Measurements from ENCODE around the gene SLC25A21.
A peak's percentile ranks its signal among the peaks of the same experiment; 100 is the strongest.

The SLC25A21 gene

DNA sequence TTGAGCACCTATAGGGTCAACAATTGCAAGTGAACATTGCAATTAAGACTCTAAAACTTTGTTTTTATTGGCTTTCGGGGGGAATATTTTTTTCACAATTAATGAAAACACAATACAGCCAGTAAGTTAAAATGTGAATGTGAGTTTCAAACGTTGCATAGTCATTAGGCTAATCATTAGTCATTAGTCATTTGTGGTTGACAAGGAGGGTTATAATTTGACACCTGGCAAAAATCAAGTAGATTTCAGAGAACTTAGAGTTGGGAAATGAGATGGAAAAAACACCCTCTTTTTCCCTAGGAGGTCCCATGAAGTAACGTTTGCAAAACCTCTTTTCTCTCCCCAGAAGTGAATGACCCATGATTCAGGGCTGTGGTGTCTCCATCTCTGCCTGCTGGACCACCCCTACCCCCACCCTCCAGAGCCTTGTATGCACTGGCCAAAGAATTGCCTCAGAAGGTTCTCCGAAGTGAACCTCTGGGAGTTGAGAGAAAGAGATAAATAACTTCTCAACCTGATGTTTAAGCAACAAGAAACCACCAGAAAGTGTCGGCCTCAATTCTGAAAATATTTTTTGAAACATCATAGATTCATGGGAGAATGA, 314.5 kb downstream of the SLC25A21 start:
- no peak for DNase-seq

DNA sequence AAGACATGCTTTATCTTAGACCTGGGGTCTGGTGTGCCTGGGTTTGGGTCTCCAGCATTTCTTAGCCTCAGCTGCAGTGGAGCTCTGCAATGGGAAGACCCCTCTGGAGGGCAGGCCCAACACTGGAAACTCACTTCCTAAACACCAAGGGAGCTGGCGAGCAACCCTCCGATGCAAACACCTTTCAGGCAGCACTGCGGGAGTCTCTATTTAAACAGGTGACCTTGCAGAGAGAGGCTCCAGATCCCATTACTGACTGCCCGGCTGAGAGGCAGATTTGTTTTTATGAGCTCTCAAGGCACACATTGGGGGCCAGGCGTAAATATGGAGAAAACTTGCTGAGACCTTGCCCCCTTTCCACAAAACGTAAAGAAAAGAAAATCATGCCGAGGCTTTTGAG, 315.3 kb downstream of the SLC25A21 start:
- no peak for DNase-seq

DNA sequence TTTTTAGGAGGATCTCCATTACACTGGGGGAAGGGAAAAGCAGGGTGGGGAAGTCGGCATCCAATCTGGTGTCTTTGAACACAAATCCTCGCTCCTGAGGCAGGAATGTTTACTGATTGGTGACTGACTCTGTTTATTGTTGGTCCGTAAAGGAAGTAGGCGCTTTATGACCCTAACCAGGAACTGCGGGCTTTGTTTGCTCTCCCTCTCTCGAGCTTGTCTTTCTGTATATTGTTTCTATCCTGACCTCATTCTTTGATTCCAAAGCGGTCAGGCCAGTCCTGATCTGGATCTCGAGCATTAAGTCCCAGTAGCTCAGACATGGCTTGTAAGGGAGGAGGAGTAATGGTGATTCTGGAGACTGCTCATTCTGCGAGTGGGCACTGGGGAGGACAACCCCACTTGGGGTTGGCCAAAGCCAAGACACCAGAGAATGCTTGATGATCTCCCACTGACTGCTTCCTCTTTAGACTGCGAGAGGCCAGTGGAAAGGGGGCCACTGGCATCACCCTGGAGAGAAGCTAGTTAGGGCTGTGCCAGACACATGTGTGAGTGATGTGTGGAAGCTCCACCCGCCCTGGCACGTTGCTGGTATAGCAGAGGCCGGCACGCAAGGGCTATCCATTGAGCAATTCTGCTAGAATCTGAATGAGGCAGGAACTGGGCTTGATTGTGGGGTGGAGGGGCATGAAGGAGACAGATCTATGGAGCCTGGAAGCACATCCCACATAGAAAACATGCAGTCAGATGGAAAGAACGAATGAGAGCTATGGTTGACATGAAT, 316.1 kb downstream of the SLC25A21 start:
- DNase-seq, result no peak

DNA sequence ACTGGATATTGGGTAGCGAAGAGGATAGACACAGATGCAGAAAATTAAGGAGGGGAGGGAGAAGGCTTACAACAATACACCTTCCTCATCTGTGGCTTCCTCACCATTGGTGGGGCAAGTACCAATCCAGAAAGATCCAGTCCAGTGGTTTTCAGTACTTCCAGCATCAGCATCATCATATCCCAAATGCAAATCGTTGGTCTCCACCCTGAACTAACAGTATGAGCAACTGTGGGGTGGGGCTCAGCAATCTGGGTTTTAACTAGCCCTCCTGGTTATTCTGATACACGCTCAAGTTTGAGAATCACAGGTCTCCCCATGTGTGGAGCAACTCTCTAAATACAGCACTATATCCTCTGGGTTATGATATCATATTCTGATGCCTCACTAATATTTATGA, 317.0 kb downstream of the SLC25A21 start:
- no peak for DNase-seq

DNA sequence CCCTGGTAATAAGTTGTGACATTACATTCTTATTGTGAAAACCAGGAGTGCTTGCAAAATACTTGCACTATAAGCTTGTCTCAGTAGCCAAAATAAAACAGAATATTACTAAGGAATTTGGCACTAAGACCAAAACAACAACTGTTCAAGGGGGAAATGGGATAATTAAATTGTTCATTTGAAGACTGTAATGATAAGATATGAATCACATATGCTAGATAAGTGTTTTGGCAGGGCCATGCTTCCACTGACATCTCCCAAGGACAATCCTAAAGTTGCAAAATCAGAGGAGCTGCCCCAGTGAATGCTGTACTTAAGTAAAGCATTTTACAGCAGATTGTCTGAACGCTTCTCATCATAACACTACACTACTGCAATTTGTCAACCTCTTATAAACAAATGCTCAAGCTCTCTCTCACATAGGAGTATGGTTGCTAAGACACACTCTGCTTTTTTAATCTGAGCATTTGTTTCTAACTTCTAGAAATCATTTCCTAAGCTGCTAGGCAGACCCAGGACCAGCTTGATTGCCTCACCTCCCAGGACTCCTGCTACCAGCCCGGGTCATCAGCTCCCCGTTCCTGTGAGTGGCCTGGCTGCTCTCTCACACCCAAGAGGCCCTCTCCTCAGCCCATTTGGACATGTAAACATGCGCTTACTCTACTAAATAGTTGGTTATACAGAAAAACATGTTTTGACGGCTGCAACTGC, 319.3 kb downstream of the SLC25A21 start:
- no peak for DNase-seq

DNA sequence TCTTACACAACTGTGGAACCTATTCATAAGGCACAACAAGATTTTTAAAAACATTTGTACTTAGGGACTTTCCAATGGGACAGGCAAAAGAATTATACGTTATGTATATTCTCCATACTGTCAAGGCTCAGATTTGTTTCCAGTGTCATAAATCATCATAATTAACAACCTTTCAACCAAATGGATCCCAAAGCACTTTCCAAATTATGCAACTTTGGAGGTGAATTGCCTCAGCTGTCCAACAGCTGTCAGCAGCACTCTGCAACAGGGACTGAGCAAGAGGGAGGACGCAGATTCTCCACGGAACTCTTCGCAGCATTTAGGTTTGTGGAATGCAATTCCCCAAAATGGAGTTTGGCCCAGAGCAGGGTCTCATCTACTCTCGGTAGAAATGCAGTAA, 324.2 kb downstream of the SLC25A21 start:
- DNase-seq, result no peak

DNA sequence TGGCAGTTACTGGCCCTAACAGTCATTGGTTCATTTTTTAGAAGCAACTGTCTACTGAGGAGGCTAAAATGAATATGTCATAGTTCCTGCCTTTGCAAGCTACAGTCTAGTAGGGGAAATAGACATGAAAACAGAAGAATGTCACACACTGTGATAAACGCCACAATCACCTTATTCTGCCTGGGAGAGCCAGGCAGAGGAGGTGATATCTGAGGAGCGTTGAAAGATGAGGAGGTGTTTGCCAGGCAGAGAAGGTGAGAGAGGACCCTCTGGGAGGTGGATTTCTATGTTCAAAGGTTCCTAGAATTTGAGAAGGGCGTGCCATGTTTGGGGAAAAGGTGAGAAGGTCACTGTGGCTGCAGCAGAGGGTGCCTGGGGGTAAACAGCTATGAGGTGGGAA, 325.0 kb downstream of the SLC25A21 start:
- DNase-seq, result peak; percentile 29

DNA sequence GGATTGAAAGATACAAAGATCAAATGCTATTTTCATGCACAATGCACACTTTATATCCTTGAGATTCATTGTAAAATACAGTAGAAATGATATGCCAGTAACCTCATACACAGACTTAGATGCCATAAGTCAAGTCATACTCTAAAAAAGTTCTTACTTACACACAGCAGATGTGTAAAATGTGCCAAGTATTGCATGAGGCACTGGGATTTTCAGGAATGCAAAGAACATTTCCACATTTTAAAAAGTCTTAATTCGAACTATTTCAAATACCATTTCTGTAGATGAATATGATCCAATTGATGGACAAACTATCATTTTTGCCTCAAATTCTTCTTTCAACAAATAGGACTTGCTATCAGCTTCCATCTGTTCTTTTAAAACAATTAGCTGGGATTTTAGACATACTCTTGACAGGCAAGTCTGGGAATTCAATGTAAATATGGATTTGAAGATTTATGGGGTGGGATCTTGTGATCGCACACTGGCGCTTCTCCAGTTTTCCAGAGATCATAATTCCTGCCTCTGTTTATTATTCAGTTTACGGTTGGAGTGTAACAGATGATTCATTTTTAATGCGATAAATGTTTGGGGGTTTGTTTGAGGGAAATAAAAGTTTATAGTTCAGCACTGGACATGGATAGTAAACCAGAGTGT, 326.9 kb downstream of the SLC25A21 start:
- peak; percentile 18 for DNase-seq

DNA sequence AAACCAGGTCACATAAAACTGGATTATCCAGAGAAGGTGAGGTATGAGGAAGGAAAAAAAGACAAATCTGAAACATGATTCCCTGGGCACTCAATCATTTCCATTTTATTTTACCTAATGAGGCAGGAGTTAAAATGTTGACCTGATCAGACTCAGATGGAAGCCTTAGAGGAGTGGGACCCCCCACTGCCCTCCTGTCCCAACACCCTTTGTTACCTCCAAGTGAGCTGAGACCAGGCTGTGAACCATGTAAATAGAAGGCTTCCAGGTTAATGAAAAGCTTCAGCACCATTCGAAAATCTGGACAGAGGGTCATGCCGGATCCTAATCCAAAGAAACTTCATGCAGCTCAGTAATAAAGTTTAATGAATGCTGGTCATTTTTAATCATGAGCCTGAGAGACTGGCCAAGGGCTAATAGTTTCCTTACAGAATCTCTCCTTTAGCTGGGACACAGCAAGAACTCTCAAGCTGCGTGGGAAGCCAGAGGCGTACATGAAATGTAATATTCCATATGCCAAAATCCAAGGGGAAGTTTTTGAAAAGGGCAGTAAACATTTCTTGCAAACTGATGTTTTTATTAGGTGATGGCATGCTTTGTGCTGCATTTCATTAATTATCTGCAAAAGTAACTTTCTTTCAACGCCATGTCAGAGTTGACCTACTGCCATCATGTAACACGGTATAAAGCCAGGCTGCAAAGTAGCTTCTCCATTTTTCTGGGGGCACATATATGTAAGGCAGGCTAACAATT, 327.8 kb downstream of the SLC25A21 start:
- DNase-seq, result no peak

DNA sequence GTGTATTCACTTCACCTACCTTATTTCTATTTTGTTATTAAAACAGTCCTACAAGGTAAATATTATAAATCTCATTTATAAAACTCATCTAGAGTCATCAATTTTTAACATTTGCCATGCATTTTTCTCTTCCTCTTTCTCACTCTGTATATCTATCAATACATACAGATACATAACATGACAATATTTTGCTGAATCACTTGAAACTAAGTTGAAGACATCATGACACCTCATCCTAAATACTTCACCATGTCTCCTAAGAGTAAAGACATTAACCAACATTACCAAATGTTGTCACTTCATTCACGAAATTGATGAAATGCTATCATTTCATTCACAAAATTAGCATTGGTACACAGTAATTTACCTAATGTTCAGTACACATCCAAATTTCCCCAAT, 329.0 kb downstream of the SLC25A21 start:
- no peak for DNase-seq

DNA sequence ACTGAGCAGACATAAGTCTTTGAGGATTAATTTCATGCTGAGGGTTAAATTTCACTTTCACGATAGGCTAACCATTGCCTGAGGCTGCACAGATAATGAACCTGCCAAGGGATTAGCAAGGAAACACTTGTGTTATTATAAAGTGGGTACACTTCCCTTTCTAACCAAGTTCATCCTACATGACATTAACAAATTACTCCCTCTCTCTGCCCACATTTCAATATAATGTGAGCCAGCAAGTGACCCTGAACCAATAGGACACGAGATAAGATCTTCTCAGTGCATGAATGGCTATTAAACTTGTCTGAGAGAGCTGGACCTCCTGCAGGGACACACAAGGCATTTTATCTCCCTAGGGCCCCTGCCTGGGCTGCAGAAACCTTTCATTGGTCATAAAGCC, 337.3 kb downstream of the SLC25A21 start:
- no peak for DNase-seq

DNA sequence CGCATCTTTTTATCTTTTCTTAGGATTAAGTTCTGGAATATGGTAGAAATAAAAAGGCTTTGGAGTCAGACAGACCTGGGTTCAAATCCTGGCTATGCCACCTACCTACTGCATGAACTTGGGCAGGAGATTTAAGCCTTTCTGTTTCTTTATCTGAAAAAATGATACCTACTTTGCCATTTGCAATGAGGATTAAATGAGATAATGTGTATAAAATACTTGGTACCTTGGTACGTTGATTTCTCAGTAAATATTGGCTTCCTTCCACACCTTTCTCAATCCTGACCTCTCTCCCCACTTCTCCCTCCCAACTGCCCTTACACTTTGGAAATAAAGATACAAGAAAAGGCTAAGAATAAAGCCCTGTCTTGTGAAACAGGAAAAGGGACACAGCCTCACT, 338.1 kb downstream of the SLC25A21 start:
- DNase-seq, result no peak

DNA sequence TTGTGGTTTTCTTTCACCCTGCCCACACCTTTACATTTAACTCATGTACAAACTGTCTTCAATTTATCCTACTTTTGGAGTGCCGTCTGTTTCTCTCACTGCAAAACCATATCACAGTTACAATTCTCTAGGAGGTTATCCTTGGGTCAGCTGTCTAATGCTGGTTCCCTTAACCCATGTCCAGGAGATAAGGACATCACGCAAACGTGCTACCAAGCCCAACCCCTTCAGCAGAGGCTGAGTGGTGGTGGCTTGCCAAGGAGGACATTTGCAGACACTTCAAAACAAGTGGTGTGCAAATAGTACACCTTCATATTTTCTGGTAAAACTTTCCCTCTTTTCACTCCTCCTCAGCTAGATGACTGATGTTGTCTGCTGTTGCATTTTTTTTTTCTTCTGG, 342.9 kb downstream of the SLC25A21 start:
- DNase-seq, result no peak

DNA sequence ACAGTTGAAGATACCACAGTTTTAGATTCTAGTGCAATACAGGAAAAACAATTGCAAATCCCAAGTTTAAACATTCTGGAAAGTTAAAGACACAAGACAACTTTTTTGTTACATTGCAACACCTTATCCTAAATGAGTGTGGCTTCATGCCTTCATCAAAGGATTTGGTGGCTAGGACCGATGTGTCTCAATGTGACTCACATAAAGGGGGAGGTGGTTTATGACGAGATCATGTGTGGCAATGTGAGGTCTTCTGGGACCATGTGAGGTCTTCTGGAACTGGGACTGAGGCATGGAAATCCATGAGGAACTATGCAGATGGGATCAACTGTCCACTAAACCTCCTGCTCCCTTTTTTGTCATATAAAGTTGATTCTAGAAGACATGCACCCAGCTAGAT, 344.5 kb downstream of the SLC25A21 start:
- DNase-seq, result no peak

DNA sequence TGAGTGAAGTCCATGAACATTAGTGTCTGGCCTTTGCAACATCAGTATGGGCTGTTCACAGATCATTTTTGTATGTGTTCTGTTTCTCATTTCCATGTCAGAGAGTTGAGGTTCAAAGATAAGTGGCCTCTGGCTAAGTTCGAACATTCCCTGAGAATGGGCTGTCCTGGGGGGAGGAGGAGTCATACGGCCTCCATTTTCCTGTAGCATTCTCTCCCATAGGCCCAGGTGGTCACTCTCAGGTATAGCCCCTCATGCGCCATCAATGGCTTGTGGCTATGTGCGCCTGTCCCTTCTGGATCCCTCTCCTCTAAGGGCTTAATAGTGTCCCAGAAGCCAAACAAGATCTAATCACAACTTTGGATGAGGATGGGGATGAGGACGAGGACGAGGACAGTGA, 345.8 kb downstream of the SLC25A21 start:
- DNase-seq, result no peak

DNA sequence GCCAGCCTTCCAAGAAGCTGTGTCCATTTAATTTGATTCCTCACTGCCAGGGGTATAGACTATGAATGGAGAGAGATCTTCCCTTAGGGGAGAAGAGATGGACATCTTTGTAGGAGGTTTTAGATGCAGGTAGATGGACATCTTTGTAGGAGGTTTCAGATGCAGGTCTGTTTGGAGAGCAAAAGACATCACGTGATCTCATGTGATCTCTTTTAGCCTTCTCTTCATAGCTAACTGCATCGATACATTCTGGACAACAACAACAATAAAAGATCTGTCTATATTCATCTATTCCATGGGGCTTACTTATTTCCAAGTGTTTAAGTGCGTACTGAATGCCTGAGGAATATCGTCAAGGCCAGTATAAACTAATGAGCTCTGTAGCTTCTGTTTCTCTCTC, 347.6 kb downstream of the SLC25A21 start:
- no peak for DNase-seq

DNA sequence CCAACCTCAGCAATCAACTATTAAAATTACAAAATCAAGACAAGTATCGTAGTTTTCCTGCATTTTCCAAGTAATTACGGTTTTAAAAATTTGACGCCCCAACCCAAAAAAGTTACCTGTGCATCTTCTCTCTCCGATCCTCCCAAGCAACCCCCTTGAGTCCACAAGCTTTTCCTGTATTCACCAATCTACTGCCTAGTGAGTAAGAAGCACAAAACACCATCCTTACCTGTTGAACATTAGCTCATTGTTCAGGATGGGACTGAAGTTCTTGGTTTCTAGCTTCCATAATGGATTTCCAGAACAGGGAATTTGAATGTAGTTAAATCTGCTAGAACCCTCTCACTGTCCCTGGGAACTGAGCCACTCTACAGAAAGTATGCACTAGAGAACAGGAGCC, 348.8 kb downstream of the SLC25A21 start:
- DNase-seq, result no peak

DNA sequence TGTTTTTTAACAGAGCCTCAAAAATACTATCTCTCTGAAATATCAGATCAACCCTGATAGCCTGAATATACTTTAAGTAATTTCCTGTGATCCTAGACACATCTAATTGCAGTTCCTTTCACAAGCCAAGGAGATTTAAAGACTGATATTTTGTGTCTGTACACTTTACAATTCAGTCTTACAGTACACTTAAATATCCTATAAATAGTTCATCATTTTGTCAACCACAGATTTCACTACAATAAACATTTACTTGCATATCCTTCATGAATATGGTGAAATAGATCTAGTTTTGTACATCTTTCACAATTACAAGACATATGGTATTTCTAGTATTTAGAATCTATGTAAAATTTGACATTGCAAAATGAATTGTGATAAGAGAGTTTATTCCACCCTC, 349.7 kb downstream of the SLC25A21 start:
- DNase-seq, result no peak

DNA sequence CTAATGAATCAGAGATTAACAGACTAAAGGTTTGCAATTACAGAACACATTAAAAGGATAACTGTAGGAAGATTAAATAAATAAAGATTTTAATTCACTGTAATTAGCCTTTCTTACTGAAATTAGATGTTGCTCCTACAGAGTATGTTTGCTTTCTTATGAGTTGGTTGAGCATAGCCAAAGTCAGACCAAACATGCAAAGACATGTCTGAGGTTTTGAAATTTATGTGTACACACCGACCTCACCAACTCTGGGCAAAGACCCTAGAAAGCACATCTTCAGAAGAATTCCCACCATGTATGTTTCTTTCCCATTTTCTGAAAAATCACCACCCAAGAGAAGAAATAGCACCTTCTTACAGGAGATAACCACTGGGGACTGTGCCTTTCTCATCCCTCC, 351.5 kb downstream of the SLC25A21 start:
- peak; percentile 18 for DNase-seq

DNA sequence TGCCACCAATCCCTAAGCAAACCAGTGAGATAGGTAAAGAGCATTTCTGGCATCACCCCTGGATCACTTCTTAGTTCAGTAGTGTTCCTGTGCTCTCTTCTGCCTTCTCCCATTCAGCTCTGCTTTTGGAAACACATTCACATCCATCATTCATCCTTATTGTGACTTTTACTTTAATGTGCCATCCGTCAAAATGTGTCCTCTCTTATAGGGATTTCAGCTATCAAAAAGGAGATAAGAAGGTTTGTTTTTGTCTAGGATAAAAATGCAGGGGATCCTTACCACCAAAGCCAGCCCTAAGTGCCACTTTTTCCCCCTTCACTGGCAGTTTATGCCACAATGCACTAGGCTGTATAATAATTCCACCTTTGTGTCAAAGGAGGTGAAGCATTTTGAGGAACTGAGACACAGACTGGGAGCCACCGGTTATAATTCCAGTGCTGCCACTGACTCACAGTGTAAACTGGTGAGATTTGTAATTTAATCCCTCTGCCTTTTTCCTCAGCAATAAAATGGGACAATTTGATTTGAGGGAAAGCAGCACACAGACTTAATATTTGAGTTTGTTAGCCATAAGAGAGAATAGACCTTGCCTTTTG, 352.2 kb downstream of the SLC25A21 start:
- DNase-seq, result no peak

DNA sequence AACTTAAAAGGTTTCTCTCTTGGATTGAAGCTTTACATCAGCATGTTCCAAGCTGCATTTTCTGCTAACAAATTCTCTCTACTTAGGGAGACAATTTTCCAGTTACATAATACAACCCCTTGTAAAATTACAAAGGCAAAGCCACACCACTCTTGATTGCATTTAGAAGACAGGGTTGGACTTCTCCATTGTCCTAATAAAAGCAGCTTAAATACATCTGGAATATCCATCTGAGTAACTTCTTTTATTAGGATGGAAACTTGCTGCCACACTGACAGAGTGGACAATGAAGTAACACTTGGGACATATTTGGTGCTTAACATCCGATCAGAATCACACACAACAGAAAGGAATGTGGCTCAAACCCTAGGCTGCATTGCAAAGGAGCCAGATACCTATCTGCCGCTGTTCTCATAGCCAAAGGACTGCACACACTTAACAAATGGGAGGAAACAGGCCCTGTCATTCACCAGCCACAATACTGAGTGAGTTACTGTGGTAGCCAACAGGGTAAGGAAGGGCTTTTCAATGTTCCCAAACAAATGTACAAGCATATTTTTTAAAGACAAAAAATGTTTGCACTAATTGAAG, 353.5 kb downstream of the SLC25A21 start:
- no peak for DNase-seq

DNA sequence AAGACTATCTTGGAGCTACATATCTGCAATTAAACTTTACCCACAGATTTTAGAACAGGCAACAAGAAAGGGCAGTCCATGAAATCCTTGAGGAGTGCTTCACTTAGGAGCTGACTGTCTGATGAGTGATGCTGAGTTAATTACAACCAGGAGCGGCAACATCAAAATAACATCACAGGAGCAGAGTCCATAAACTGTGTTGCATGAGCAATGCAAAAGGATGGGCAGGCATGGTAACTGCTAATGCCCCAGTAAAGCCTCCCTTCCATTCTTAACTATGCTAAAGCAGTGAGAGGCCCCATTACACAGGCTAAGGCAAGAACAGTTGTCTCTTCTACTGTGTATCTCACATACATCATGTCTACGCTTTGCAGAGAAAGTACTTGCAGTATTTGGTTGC, 354.2 kb downstream of the SLC25A21 start:
- no peak for DNase-seq
